GM10248 (cell line): Measurements from ENCODE around the gene REC8.

Experiments used
- CTCF ChIA-PET: fragments of 300-600 bp; sonication (Branson Sonifier 250); formaldehyde crosslinking; extraction: SDS; loops from one replicate; lab custom pipeline; 2021; ENCODE audit warnings: antibody characterized with exemption; lab: Yijun Ruan, JAX
- POLR2A ChIA-PET: fragments of 350-650 bp; sonication (Branson Sonifier 250); formaldehyde crosslinking; extraction: SDS; loops from one replicate; lab custom pipeline; 2020; ENCODE audit warnings: antibody characterized with exemption; lab: Yijun Ruan, JAX
- DNase-seq: peaks from one replicate; pipeline ENCODE4 v3.0.0; 2012; ENCODE audit errors: extremely low spot score
- TF ChIP-seq, protein P1 (sequence below): IDR thresholded peaks from 2 replicates; pipeline ENCODE4 v1.5.1; 2012; ENCODE audit warnings: mild to moderate bottlenecking, low read depth; ENCODE audit errors: extremely low read depth, missing control alignments, control extremely low read depth

The REC8 gene

DNA sequence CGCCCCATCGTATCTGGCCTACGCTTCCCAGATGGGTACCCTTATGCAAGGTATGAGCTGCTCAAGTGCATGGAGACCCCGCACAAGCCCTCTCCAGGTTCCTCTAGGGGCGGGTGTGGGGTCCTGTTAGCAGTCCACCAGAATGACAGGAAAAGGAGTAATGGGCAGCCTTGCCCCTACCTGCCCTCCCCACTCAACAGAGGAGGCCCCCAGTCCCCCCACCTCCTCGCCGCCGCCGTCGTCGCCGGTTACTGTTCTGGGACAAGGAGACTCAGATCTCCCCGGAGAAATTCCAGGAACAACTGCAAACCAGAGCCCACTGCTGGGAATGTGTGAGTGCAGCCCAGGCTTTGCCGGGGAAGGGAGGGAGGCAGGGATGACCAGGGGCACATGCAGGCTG is 6.0 kb downstream of the REC8 start:
- CTCF ChIA-PET = interaction anchor here (1.0 to 1.8 kb wide), 3 partner anchors 9 to 17 kb away, joined by 3 to 10 read pairs (median 5); partner anchors contain the start of gene IRF9
- POLR2A ChIA-PET = interaction anchor here (3.6 kb wide), 1 partner anchor 16 kb away, joined by 13 read pairs; the partner anchor contains the start of gene IRF9
- no peak for DNase-seq
- TF ChIP-seq, protein P1, sequence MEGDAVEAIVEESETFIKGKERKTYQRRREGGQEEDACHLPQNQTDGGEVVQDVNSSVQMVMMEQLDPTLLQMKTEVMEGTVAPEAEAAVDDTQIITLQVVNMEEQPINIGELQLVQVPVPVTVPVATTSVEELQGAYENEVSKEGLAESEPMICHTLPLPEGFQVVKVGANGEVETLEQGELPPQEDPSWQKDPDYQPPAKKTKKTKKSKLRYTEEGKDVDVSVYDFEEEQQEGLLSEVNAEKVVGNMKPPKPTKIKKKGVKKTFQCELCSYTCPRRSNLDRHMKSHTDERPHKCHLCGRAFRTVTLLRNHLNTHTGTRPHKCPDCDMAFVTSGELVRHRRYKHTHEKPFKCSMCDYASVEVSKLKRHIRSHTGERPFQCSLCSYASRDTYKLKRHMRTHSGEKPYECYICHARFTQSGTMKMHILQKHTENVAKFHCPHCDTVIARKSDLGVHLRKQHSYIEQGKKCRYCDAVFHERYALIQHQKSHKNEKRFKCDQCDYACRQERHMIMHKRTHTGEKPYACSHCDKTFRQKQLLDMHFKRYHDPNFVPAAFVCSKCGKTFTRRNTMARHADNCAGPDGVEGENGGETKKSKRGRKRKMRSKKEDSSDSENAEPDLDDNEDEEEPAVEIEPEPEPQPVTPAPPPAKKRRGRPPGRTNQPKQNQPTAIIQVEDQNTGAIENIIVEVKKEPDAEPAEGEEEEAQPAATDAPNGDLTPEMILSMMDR = no peak

DNA sequence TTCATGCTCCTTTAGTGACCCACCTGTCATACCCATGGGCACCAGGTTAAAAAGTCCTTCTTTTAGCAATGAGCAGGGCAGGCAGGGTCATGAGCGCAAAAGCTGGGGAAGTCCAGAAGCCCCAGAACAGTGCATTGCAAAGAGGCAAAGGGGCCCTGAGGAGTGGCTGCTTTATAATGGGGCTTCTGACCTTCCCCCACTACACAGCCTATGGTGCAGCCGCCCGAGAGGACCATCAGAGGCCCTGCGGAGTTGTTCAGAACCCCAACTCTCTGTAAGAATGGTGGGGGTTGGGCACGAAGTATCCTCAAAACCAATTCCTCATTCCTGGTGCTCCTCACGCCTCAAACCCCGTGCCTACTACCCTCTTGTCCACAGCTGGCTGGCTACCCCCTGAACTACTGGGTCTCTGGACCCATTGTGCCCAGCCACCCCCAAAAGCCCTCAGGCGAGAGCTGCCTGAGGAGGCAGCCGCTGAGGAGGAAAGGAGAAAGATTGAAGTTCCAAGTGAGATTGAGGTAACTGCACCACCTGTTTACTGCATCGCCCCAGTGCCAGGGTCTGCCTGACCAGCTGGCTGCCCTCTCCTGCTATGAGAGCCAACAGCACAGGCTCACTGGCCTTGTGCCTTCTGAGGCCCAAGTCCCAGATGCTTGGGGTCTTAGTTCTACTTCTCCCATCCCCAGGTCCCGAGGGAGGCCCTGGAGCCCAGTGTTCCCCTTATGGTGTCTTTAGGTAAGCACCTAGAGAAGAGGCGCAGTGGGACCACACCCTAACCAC is 6.7 kb downstream of the REC8 start:
- POLR2A ChIA-PET = interaction anchor here (0.6 to 3.6 kb wide), 4 partner anchors 10 to 53 kb away, joined by 3 to 13 read pairs (median 4); partner anchors contain the start of genes IPO4 and IRF9
- DNase-seq = no peak
- CTCF ChIA-PET = interaction anchor here (1.3 to 3.2 kb wide), 3 partner anchors 9 to 18 kb away, joined by 5 to 21 read pairs (median 10); partner anchors contain the start of gene IRF9
- TF ChIP-seq, protein P1 = no peak

DNA sequence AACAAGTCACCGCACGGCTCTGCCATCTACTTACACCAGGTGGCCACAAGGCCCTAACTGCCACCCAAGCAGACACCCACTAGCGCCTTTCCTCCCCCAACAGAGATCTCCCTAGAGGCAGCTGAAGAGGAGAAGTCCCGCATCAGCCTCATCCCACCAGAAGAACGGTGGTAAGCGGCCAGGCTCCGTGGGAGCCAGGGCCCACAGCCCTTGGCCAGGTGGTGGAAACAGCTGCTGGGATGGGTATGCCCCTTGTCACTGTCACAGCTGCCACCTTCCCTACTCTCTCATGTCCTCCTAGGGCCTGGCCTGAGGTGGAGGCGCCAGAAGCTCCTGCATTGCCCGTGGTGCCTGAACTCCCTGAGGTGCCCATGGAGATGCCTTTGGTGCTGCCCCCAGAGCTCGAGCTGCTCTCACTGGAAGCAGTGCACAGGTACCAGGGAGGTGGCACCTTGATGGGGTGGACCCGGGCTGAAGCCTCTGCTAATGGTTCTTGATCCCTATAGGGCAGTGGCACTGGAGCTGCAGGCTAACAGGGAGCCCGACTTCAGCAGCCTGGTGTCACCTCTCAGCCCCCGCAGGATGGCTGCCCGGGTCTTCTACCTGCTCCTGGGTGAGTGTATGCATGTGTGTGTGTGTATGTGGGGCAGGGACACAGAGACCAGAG is 7.5 kb downstream of the REC8 start:
- TF ChIP-seq, protein P1 = no peak
- no peak for DNase-seq
- ChIA-PET CTCF (interaction anchor here (0.8 to 3.2 kb wide), 4 partner anchors 9 to 36 kb away, joined by 3 to 21 read pairs (median 4); partner anchors contain the start of gene IRF9), POLR2A (interaction anchor here (0.6 to 3.6 kb wide), 6 partner anchors 9 to 63 kb away, joined by 3 to 13 read pairs (median 4); partner anchors contain the start of genes IPO4, IRF9 and TINF2)

DNA sequence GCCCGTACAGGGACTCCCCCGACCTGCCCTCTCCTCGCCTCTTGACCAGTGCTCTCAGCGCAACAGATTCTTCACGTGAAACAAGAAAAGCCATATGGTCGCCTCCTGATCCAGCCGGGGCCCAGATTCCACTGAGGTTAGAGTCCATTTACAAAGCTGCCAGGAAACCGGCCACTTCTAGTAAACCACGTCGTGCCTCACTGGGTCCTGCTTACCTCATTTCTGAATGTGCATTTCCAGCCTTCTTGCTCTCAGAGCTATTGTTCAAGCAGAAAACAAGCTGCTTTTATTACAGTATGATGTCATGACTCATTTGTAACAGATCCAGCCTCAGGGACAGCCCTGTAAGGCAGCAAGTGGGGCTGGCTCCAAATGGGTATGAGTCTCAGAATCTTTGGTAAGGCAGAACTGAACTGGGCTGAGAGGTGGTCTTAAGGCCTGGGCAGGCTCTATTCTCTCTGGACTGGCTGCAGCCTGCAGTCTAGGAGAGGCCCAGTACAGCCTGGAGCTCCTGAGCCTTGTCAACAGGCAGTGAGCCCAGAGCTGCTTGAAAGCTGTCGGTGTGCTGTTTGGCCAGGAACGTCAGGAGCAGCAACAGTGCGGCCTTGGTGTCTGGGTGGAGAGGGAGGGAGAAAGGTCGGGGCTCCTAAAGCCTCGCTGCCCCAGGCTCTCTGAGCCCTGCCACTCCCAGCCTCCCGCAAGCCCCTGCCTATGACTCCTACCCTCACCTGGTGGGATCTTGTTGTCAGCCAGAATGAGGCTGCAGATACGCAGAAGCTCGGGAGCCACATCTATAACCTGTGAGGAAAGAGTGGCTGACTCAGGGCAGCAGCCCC is 8.3 kb downstream of the REC8 start:
- ChIA-PET CTCF (interaction anchor here (0.8 to 3.2 kb wide), 5 partner anchors 10 to 39 kb away, joined by 3 to 21 read pairs (median 3); partner anchors contain the start of genes EMC9 and IRF9), POLR2A (interaction anchor here (1.0 to 3.6 kb wide), 4 partner anchors 9 to 62 kb away, joined by 3 to 13 read pairs (median 4); partner anchors contain the start of genes IPO4, IRF9 and TINF2)
- DNase-seq = no peak
- TF ChIP-seq, protein P1 = no peak

DNA sequence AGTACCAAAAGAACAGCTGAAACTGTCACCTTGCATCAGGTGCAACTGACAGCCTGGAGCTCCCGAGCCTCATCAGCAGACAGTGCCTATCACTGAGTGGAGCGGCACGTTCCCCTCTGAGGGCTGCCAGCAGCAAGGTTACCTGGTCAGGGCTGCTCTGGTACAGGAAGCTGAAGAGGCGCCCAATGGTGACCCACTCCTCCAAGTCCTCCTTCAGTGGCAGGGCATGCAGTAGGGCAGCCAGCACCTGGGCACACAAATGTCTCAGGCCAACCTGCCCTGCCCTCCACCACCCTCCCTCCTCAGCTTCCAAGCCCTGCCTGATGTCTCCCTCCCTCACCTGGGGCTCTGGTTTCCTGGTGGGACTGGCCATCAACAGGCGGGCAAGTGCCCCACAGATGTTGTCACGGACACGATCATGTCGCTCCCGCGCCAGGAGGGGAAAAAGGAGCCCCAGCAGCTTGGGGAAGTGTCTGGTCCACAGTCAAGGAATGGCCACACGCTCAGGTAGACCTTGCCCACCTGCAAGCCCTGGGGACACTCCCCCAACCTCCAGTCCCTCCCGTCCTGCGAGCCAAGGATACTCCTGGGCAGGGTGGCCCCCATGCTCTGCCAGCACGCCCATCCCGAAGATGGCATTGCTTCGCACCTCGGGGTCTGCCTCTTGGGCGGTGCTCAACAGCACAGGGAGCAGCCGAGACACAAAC is 9.6 kb downstream of the REC8 start:
- TF ChIP-seq, protein P1 = no peak
- ChIA-PET POLR2A (interaction anchor here (0.8 to 3.6 kb wide), 5 partner anchors 14 to 34 kb away, joined by 3 to 13 read pairs (median 3); partner anchors contain the start of genes IRF9, RNF31 and TM9SF1), CTCF (interaction anchor here (1.1 to 3.2 kb wide), 3 partner anchors 21 to 73 kb away, joined by 3 to 21 read pairs (median 4); partner anchors contain the start of gene IRF9)
- no peak for DNase-seq
